ENCODE data around the gene RSU1.

Gene RSU1

GRCh38 chr10:16675334-16675733 is 141.9 kb downstream of the RSU1 start:
- no peaks in the 10 kb centered on the region for H3K9me3 ChIP-seq (ENCODE audit: control insufficient read depth, low read length)
- no peak overlapping the region for H4K8ac ChIP-seq (ENCODE audit: low read length)
- H3K36me3 ChIP-seq (ENCODE audit: control insufficient read depth in 1 of 2, insufficient read depth in 2 of 2, low read depth in 1 of 2, low read length in 2 of 2): peaks cover 0 to 18% of the 10 kb centered on the region in 2 experiments
- H2AK5ac ChIP-seq (ENCODE audit: low read length, severe bottlenecking): no peak overlapping the region
- H3K27me3 ChIP-seq (ENCODE audit: control insufficient read depth in 1 of 2, insufficient read depth in 1 of 2, low read length in 2 of 2): no peaks in the 10 kb centered on the region
- no peak overlapping the region for H3K27ac ChIP-seq (ENCODE audit: low read length, poor library complexity, severe bottlenecking)
- no peak overlapping the region for H3K14ac ChIP-seq (ENCODE audit: low read length in 2 of 2)
- no peak overlapping the region for H3K18ac ChIP-seq (ENCODE audit: low read depth in 1 of 2, low read length in 2 of 2)
- H3K4me1 ChIP-seq (ENCODE audit: control insufficient read depth, insufficient read depth, low read depth, low read length): no peaks in the 10 kb centered on the region
- H3K23ac ChIP-seq (ENCODE audit: low read length in 2 of 2): no peak overlapping the region
- WGBS: 100% methylated on average over 1 of the region's 2 CpGs
- H3K4ac ChIP-seq (ENCODE audit: low read depth in 1 of 2, low read length in 2 of 2): no peak overlapping the region
- H3K9ac ChIP-seq (ENCODE audit: low read length): no peak overlapping the region
- no peak overlapping the region for H3K4me2 ChIP-seq (ENCODE audit: low read length, poor library complexity, severe bottlenecking)
- H3K4me3 ChIP-seq (ENCODE audit: insufficient read depth in 1 of 2, low read depth in 1 of 2, low read length in 2 of 2): no peak overlapping the region
- no peak overlapping the region for H4K91ac ChIP-seq (ENCODE audit: low read length)
- H2BK120ac ChIP-seq (ENCODE audit: low read depth, low read length): no peak overlapping the region
- H3K79me1 ChIP-seq (replicated peaks; ENCODE audit: low read length, poor library complexity, severe bottlenecking): peaks cover 23% of the 10 kb centered on the region
- no peak overlapping the region for H2BK12ac ChIP-seq (ENCODE audit: low read length in 2 of 2)
- no peak overlapping the region for H2BK5ac ChIP-seq (ENCODE audit: low read depth, low read length, poor library complexity, severe bottlenecking)
- DNase-seq: no peak
- no peak overlapping the region for H2AFZ ChIP-seq (ENCODE audit: low read depth, low read length)
- no peak overlapping the region for H2BK15ac ChIP-seq (ENCODE audit: low read depth, poor library complexity, severe bottlenecking)

GRCh38 chr10:16674147-16674703 is 143.0 kb downstream of the RSU1 start:
- H3K27me3 ChIP-seq (ENCODE audit: control insufficient read depth in 1 of 2, insufficient read depth in 1 of 2, low read length in 2 of 2): no peaks in the 10 kb centered on the region

GRCh38 chr10:16673443-16673842 is 143.8 kb downstream of the RSU1 start:
- Histone ChIP-seq H2BK12ac (ENCODE audit: low read length in 2 of 2) (no peak overlapping the region), H3K27ac (ENCODE audit: low read length, poor library complexity, severe bottlenecking) (no peak overlapping the region), H3K4me3 (ENCODE audit: insufficient read depth in 1 of 2, low read depth in 1 of 2, low read length in 2 of 2) (no peak overlapping the region), H3K79me1 (replicated peaks; ENCODE audit: low read length, poor library complexity, severe bottlenecking) (peaks cover 19% of the 10 kb centered on the region), H3K27me3 (ENCODE audit: control insufficient read depth in 1 of 2, insufficient read depth in 1 of 2, low read length in 2 of 2) (no peaks in the 10 kb centered on the region), H2AFZ (ENCODE audit: low read depth, low read length) (no peak overlapping the region), H3K9me3 (ENCODE audit: control insufficient read depth, low read length) (no peaks in the 10 kb centered on the region), H3K4me2 (ENCODE audit: low read length, poor library complexity, severe bottlenecking) (no peak overlapping the region), H3K4me1 (ENCODE audit: control insufficient read depth, insufficient read depth, low read depth, low read length) (no peaks in the 10 kb centered on the region), H2BK120ac (ENCODE audit: low read depth, low read length) (no peak overlapping the region), H3K23ac (ENCODE audit: low read length in 2 of 2) (no peak overlapping the region), H2AK5ac (ENCODE audit: low read length, severe bottlenecking) (no peak overlapping the region), H2BK15ac (ENCODE audit: low read depth, poor library complexity, severe bottlenecking) (no peak overlapping the region), H3K18ac (ENCODE audit: low read depth in 1 of 2, low read length in 2 of 2) (no peak overlapping the region), H3K9ac (ENCODE audit: low read length) (no peak overlapping the region), H3K36me3 (ENCODE audit: control insufficient read depth in 1 of 2, insufficient read depth in 2 of 2, low read depth in 1 of 2, low read length in 2 of 2) (peaks cover 0 to 33% of the 10 kb centered on the region in 2 experiments), H4K8ac (ENCODE audit: low read length) (no peak overlapping the region), H4K91ac (ENCODE audit: low read length) (no peak overlapping the region), H2BK5ac (ENCODE audit: low read depth, low read length, poor library complexity, severe bottlenecking) (no peak overlapping the region), H3K14ac (ENCODE audit: low read length in 2 of 2) (no peak overlapping the region), H3K4ac (ENCODE audit: low read depth in 1 of 2, low read length in 2 of 2) (no peak overlapping the region)
- no peak for DNase-seq
- WGBS: 90% methylated on average over 6 of the region's 6 CpGs

More at GRCh38 chr10:16674147-16674703, 143.0 kb downstream of the RSU1 start:
- Histone ChIP-seq H4K8ac (ENCODE audit: low read length) (no peak overlapping the region), H3K4me3 (ENCODE audit: insufficient read depth in 1 of 2, low read depth in 1 of 2, low read length in 2 of 2) (no peak overlapping the region), H3K79me1 (replicated peaks; ENCODE audit: low read length, poor library complexity, severe bottlenecking) (peaks cover 21% of the 10 kb centered on the region), H3K18ac (ENCODE audit: low read depth in 1 of 2, low read length in 2 of 2) (no peak overlapping the region), H2AK5ac (ENCODE audit: low read length, severe bottlenecking) (no peak overlapping the region), H3K9ac (ENCODE audit: low read length) (no peak overlapping the region), H2BK120ac (ENCODE audit: low read depth, low read length) (no peak overlapping the region), H3K4me2 (ENCODE audit: low read length, poor library complexity, severe bottlenecking) (no peak overlapping the region), H2BK5ac (ENCODE audit: low read depth, low read length, poor library complexity, severe bottlenecking) (no peak overlapping the region), H3K27ac (ENCODE audit: low read length, poor library complexity, severe bottlenecking) (no peak overlapping the region), H2BK15ac (ENCODE audit: low read depth, poor library complexity, severe bottlenecking) (no peak overlapping the region), H3K4ac (ENCODE audit: low read depth in 1 of 2, low read length in 2 of 2) (no peak overlapping the region), H2AFZ (ENCODE audit: low read depth, low read length) (no peak overlapping the region), H3K14ac (ENCODE audit: low read length in 2 of 2) (no peak overlapping the region), H3K9me3 (ENCODE audit: control insufficient read depth, low read length) (no peaks in the 10 kb centered on the region), H3K36me3 (ENCODE audit: control insufficient read depth in 1 of 2, insufficient read depth in 2 of 2, low read depth in 1 of 2, low read length in 2 of 2) (peaks cover 0 to 27% of the 10 kb centered on the region in 2 experiments), H4K91ac (ENCODE audit: low read length) (no peak overlapping the region), H3K23ac (ENCODE audit: low read length in 2 of 2) (no peak overlapping the region), H2BK12ac (ENCODE audit: low read length in 2 of 2) (no peak overlapping the region), H3K4me1 (ENCODE audit: control insufficient read depth, insufficient read depth, low read depth, low read length) (no peaks in the 10 kb centered on the region)
- WGBS: 96% methylated on average over 9 of the region's 9 CpGs
- DNase-seq: no peak

- no peak overlapping the region for H3K4ac ChIP-seq (ENCODE audit: low read depth in 1 of 2, low read length in 2 of 2)
Measured at GRCh38 chr10:16663444-16663843, 153.8 kb downstream of the RSU1 start.

More at GRCh38 chr10:16663444-16663843, 153.8 kb downstream of the RSU1 start:
- H3K4me2 ChIP-seq (ENCODE audit: low read length, poor library complexity, severe bottlenecking): no peak overlapping the region
- H2BK5ac ChIP-seq (ENCODE audit: low read depth, low read length, poor library complexity, severe bottlenecking): no peak overlapping the region
- H3K23ac ChIP-seq (ENCODE audit: low read length in 2 of 2): no peak overlapping the region
- H2BK15ac ChIP-seq (ENCODE audit: low read depth, poor library complexity, severe bottlenecking): no peak overlapping the region
- H2AK5ac ChIP-seq (ENCODE audit: low read length, severe bottlenecking): no peak overlapping the region
- no peaks in the 10 kb centered on the region for H3K9me3 ChIP-seq (ENCODE audit: control insufficient read depth, low read length)
- H4K91ac ChIP-seq (ENCODE audit: low read length): no peak overlapping the region
- no peak overlapping the region for H3K18ac ChIP-seq (ENCODE audit: low read depth in 1 of 2, low read length in 2 of 2)
- H3K4me1 ChIP-seq (ENCODE audit: control insufficient read depth, insufficient read depth, low read depth, low read length): no peaks in the 10 kb centered on the region
- no peak overlapping the region for H2BK12ac ChIP-seq (ENCODE audit: low read length in 2 of 2)
- peaks cover 0 to 14% of the 10 kb centered on the region in 2 experiments for H3K36me3 ChIP-seq (ENCODE audit: control insufficient read depth in 1 of 2, insufficient read depth in 2 of 2, low read depth in 1 of 2, low read length in 2 of 2)
- H3K79me1 ChIP-seq (replicated peaks; ENCODE audit: low read length, poor library complexity, severe bottlenecking): peaks cover 13% of the 10 kb centered on the region
- H2BK120ac ChIP-seq (ENCODE audit: low read depth, low read length): no peak overlapping the region
- H2AFZ ChIP-seq (ENCODE audit: low read depth, low read length): no peak overlapping the region
- no peak overlapping the region for H3K14ac ChIP-seq (ENCODE audit: low read length in 2 of 2)
- no peak overlapping the region for H3K4me3 ChIP-seq (ENCODE audit: insufficient read depth in 1 of 2, low read depth in 1 of 2, low read length in 2 of 2)
- H4K8ac ChIP-seq (ENCODE audit: low read length): no peak overlapping the region
- no peak overlapping the region for H3K9ac ChIP-seq (ENCODE audit: low read length)
- no peaks in the 10 kb centered on the region for H3K27me3 ChIP-seq (ENCODE audit: control insufficient read depth in 1 of 2, insufficient read depth in 1 of 2, low read length in 2 of 2)
- no peak for DNase-seq
- 98% methylated on average over 7 of the region's 7 CpGs for WGBS
- no peak overlapping the region for H3K27ac ChIP-seq (ENCODE audit: low read length, poor library complexity, severe bottlenecking)
